OCI-LY1 (cell line): Measurements from ENCODE around the gene PP2D1.
"Not testable (repeated sequence)": the region's sequence is repeated elsewhere in the genome, so short reads cannot be mapped to it uniquely, and the experiment has no call there.

Experiments used
- EZH2 ChIP-seq: fragments of 200-600 bp; sonication (generic), shearing (Covaris generic); IDR thresholded peaks from 2 replicates; pipeline ENCODE4 v1.8.0; 2017; ENCODE audit warnings: borderline replicate concordance, mixed run types, mild to moderate bottlenecking, antibody characterized with exemption, low read length, moderate library complexity, mixed read lengths
- TF ChIP-seq, protein P1 (sequence below): fragments of 200-600 bp; sonication (generic), shearing (Covaris generic); IDR thresholded peaks from 2 replicates; pipeline ENCODE4 v1.5.1; 2017; ENCODE audit warnings: mild to moderate bottlenecking, antibody characterized with exemption, low read length, moderate library complexity, mixed read lengths

DNA sequence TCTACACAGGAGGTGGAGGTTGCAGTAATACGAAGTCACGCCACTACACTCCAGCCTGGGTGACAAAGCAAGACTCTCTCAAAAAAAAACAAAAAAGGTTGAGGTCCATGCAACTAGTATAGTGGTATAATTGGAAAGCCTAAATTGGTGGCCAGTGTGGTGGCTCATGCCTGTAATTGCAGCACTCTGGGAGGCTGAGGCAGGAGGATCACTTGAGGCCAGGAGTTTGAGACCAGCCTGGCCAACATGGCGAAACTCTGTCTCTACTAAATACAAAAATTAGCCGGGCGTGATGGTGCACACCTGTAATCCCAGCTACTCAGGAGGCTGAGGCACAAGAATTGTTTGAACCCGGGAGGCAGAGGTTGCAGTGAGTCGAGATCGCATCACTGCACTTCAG lies 23.2 kb downstream of the PP2D1 start:
- TF ChIP-seq, protein P1, sequence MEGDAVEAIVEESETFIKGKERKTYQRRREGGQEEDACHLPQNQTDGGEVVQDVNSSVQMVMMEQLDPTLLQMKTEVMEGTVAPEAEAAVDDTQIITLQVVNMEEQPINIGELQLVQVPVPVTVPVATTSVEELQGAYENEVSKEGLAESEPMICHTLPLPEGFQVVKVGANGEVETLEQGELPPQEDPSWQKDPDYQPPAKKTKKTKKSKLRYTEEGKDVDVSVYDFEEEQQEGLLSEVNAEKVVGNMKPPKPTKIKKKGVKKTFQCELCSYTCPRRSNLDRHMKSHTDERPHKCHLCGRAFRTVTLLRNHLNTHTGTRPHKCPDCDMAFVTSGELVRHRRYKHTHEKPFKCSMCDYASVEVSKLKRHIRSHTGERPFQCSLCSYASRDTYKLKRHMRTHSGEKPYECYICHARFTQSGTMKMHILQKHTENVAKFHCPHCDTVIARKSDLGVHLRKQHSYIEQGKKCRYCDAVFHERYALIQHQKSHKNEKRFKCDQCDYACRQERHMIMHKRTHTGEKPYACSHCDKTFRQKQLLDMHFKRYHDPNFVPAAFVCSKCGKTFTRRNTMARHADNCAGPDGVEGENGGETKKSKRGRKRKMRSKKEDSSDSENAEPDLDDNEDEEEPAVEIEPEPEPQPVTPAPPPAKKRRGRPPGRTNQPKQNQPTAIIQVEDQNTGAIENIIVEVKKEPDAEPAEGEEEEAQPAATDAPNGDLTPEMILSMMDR = not testable (repeated sequence)
- not testable (repeated sequence) for TF ChIP-seq EZH2
